GM21447 (cell line): ENCODE measurements around the gene CSNK1D.
"Not testable (repeated sequence)": the region's sequence is repeated elsewhere in the genome, so short reads cannot be mapped to it uniquely, and the experiment has no call there.

ENCODE experiments used
- ATAC-seq: cut with Tn5 transposase; IDR thresholded peaks from one replicate; pipeline ENCODE4 v1.9.1; 2021; ENCODE audit not compliant: unreplicated experiment

The CSNK1D gene

GRCh38 chr17:82195675-82196672 lies 77.5 kb downstream of the CSNK1D start:
- ATAC-seq: no peak

DNA sequence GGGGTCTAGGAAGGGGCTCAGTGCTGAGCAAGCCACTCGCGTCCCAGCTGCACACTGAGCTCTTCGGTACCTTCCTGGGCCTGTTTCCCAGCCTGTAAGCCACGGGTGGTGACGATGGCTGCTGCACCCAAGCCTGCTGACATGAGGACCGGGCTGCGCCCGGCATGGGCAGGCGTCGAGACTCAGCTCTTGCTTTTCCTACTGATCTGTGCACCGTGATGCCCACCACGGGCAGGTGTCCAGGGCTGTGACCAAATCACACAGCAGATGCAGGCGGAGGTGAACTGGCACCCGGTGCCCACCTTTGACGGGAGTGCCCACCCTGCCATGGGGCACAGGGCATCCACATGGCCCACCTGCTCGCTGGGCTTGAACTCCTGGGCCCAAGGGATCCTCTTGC lies 78.7 kb downstream of the CSNK1D start:
- no peak for ATAC-seq

DNA sequence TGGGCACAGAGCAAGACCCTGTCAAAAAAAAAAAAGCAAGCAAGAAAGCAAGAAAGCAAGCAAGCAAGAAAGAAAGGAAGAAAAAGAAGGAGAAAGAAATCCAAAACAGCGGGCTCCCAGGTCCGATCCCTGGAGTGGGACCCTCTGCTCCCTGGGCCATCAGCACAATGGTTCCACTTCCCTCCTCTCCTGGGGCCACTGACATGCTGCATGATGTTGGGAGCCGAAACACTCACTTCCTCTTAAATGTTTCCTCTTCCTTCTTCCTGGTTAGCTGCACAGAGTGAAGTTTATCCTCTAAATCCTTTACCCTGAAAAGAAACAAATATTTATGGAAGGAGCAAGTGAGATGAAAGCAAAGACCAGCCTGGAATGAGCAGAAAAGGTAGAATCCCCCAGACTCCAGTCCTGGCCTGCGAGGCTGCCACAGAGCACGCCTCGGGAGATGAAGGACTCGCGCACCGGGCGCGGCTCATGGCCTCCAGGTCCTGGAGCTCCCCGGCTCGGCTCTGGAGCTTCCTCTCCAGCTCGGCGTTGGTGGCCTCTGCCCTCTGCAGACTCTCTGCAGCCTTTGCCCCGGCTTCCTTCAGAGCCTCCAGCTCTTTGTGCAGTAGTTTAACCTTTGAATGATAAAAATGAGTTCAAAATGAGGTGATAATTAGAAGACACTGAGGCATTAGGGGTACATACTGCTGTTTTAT lies 79.8 kb downstream of the CSNK1D start:
- no peak for ATAC-seq

- not testable (repeated sequence) for ATAC-seq
Measured at GRCh38 chr17:82193050-82193449, 80.5 kb downstream of the CSNK1D start.
